SK-N-SH treated with all-trans-retinoic acid at 6 μM for 48 hours (cell line): ENCODE measurements around the gene LGR4.

Experiments used
- ARNTL ChIP-seq: fragments of 450-650 bp; formaldehyde crosslinking; IDR thresholded peaks from 2 replicates; pipeline ENCODE4 v1.5.0; 2020; ENCODE audit warnings: low read depth, mild to moderate bottlenecking, moderate library complexity, borderline replicate concordance
- BACH2 ChIP-seq: fragments of 250-450 bp; sonication (Bioruptor Pico); IDR thresholded peaks from 2 replicates; pipeline ENCODE4 v1.9.0; 2021; ENCODE audit warnings: mild to moderate bottlenecking, borderline replicate concordance
- ISL1 ChIP-seq: fragments of 250-450 bp; sonication (Bioruptor Pico); IDR thresholded peaks from 2 replicates; pipeline ENCODE4 v2.1.2; 2022; ENCODE audit warnings: mild to moderate bottlenecking, moderate library complexity
- PATZ1 ChIP-seq: fragments of 250-450 bp; sonication (Bioruptor Pico); IDR thresholded peaks from 2 replicates; pipeline ENCODE4 v1.8.0; 2020; ENCODE audit warnings: mild to moderate bottlenecking, moderate library complexity, borderline replicate concordance
- RARB ChIP-seq: fragments of 250-450 bp; sonication (Bioruptor Pico); IDR thresholded peaks from 2 replicates; pipeline ENCODE4 v1.8.0; 2021; ENCODE audit warnings: mild to moderate bottlenecking, moderate library complexity
- TCF4 ChIP-seq: fragments of 250-450 bp; sonication (Bioruptor Pico); IDR thresholded peaks from 2 replicates; pipeline ENCODE4 v1.8.0; 2021; ENCODE audit warnings: mild to moderate bottlenecking, moderate library complexity, borderline replicate concordance
- TSHZ2 ChIP-seq: fragments of 250-450 bp; sonication (Bioruptor Pico); IDR thresholded peaks from 2 replicates; pipeline ENCODE4 v1.5.0; 2020; ENCODE audit warnings: mild to moderate bottlenecking, moderate library complexity
- ZFP30 ChIP-seq: fragments of 450-650 bp; formaldehyde crosslinking; IDR thresholded peaks from 2 replicates; pipeline ENCODE4 v1.5.0; 2022; ENCODE audit warnings: mild to moderate bottlenecking, moderate library complexity
- ZNF565 ChIP-seq: fragments of 450-650 bp; formaldehyde crosslinking; conservative IDR thresholded peaks from 2 replicates; pipeline ENCODE4 v1.5.0; 2020; ENCODE audit warnings: low read depth, mild to moderate bottlenecking, moderate library complexity
- TF ChIP-seq, protein P1 (sequence below): fragments of 250-450 bp; sonication (Bioruptor Pico); IDR thresholded peaks from 2 replicates; pipeline ENCODE4 v1.5.1; 2020; ENCODE audit warnings: low read depth, mild to moderate bottlenecking, moderate library complexity

DNA sequence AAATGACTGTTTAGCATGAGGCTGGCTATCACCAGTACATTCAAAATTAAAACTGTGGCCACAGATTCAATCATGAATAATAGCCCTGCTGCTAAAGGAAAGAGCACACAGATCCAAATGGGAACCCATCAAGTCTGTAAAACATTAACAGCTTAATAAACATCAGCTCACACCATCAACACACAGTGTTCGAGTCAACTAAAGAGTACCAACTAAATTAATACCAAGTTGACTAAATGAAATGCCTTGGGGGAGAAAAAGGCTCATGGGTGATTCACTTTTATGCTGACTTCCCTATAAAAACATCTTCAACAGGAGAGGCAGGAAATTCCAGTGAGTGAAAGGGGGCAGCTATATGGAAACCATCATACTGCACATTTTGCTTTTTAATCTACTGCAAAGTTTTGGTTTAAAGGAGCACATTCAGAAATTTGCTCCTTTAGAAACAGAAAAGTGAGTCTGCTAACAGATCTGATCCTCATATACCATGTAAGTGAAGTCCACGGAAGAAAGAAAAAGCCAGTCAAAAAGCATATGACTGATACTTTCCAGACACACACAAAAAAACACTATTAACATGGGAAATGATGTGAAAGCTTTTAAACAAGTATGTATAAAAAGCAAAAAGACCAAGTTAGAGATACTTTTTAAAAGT is 16.3 kb downstream of the LGR4 start:
- TF ChIP-seq BACH2 (no peak), ARNTL (CRISPR knock-in tag) (no peak), PATZ1 (no peak), ZNF565 (CRISPR knock-in tag) (no peak), RARB (CRISPR knock-in tag) (no peak), ZFP30 (CRISPR knock-in tag) (no peak), TSHZ2 (CRISPR knock-in tag) (no peak), ISL1 (CRISPR knock-in tag) (no peak), TCF4 (CRISPR knock-in tag) (no peak)
- TF ChIP-seq, protein P1, sequence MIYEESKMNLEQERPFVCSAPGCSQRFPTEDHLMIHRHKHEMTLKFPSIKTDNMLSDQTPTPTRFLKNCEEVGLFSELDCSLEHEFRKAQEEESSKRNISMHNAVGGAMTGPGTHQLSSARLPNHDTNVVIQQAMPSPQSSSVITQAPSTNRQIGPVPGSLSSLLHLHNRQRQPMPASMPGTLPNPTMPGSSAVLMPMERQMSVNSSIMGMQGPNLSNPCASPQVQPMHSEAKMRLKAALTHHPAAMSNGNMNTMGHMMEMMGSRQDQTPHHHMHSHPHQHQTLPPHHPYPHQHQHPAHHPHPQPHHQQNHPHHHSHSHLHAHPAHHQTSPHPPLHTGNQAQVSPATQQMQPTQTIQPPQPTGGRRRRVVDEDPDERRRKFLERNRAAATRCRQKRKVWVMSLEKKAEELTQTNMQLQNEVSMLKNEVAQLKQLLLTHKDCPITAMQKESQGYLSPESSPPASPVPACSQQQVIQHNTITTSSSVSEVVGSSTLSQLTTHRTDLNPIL: no peak
